Measurements from ENCODE around the gene CD3G.
"Not testable (repeated sequence)": the region's sequence is repeated elsewhere in the genome, so short reads cannot be mapped to it uniquely, and the experiment has no call there.

The CD3G gene

DNA sequence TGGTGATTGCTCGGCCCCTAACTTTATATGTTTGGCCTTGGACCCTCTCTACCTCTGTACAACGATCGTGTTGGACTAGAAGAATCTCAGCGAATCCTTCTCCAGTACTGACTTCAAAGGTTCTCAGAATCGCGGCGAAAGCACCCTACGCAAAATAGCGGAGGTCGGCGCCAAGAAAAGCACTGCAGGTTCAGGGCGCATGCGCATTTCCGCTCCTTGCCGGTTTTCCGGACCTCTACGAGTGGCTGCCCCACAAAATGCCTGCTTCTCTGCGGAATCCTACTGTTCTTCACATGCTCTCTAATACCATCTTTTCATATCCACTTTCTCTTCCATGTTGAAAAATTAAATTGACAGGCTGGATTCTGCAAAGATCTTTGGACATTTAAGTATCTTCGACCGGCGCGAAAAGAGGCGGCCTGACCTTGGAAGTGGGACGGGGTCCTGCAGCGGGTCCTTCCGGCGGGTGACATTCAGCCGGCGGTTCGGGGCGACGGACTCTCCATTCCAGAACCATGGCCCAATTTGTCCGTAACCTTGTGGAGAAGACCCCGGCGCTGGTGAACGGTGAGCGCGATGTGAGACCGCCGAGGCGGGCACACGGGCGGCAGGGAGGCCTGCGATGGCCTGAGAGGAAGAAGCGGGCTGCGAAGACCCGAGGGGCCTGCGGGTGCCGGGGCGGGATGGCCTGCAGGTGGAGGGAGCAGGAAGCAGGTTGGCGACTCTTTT lies 57.2 kb downstream of the CD3G start, which contains the start of gene ATP5MG:
Gene ATP5MG, plus strand, starts transcription at position 456 of the 729 bp plus-strand sequence. Its CDS starts 60 bp downstream, at position 516.
- H3K4me1 Mint-ChIP-seq, result peaks cover 66% of the 10 kb centered on the region
- H3K27me3 Mint-ChIP-seq, result no peaks in the 10 kb centered on the region
- no peaks in the 10 kb centered on the region for H3K9me3 Mint-ChIP-seq
- peak; percentile 38 for ATAC-seq (replicated peaks; ENCODE audit: extremely low read depth, poor library complexity, severe bottlenecking)
- peak within 1 kb of the TSS; percentile 100 for H3K27ac Mint-ChIP-seq (ENCODE audit: low read depth)
- H3K4me3 Mint-ChIP-seq, result peak within 1 kb of the TSS; percentile 99
- H3K36me3 Mint-ChIP-seq (ENCODE audit: insufficient read depth), result peaks cover 35% of the 10 kb centered on the region
- DNase-seq (ENCODE audit: low spot score in 2 of 2), result peak; percentile 88 to 89

DNA sequence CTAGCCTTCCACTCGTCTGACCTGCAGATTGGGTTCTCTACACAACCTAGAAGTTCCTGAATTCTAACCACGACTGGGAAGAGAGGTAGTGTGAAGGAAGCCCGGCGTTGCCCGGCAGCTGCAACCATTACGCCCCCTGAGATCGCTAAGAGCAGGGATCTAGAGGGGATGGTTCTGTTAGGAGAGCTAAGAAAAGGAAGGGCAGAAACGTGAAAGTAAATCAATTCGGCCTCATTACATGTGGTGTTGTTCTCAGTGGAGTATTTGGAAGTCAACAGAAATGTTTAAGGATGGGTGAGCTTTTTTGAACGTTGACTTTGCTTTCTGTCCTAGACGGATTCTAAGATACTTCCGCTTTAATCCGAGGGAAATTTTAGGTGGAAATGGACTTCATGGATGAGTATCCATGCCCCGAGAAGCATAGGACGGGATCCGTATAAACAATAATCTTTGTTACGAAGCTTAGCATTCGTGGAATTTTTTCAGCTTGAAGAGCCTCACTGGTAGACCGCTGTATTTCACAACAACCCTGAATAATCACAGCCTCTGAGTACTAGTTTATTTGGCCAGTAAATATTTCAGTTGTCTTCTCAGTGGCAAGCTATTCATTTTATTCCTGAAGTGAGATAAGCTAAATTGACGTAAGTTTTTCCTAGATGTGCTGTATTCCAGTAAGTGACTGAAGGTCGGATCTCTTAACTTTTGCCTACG lies 57.9 kb downstream of the CD3G start:
- no peaks in the 10 kb centered on the region for H3K27me3 Mint-ChIP-seq
- H3K36me3 Mint-ChIP-seq (ENCODE audit: insufficient read depth), result peaks cover 35% of the 10 kb centered on the region
- H3K27ac Mint-ChIP-seq (ENCODE audit: low read depth), result peak overlapping the region; percentile 100
- DNase-seq (ENCODE audit: low spot score in 2 of 2) (no peak), ATAC-seq (replicated peaks; ENCODE audit: extremely low read depth, poor library complexity, severe bottlenecking) (no peak)
- no peaks in the 10 kb centered on the region for H3K9me3 Mint-ChIP-seq
- H3K4me1 Mint-ChIP-seq, result peaks cover 64% of the 10 kb centered on the region
- H3K4me3 Mint-ChIP-seq, result peak overlapping the region; percentile 99

DNA sequence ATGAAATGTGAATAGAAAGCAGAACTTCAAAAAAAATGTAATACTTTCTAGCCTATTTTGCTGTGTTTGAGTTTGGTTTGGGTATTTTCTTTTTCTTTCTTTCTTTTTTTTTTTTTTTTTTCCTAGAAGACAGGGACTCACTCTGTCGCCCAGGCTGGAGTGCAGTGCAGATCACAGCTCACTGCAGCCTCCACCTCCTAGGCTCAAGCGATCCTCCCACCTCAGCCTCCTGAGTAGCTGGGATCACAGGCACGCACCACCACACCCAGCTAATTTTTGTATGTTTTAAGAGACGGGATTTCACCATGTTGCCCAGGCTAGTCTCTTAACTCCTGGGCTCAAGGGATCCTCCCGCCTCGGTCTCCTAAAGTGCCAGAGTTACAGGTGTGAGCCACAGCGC lies 58.5 kb downstream of the CD3G start:
- peak overlapping the region; percentile 100 for H3K27ac Mint-ChIP-seq (ENCODE audit: low read depth)
- H3K36me3 Mint-ChIP-seq (ENCODE audit: insufficient read depth), result peaks cover 36% of the 10 kb centered on the region
- H3K4me1 Mint-ChIP-seq, result peaks cover 64% of the 10 kb centered on the region

More for the DNA sequence above, 58.5 kb downstream of the CD3G start:
- H3K9me3 Mint-ChIP-seq; H3K27me3 Mint-ChIP-seq; DNase-seq (ENCODE audit: low spot score in 2 of 2); ATAC-seq (replicated peaks; ENCODE audit: extremely low read depth, poor library complexity, severe bottlenecking): not testable (repeated sequence)
- H3K4me3 Mint-ChIP-seq, result peak overlapping the region; percentile 99
